GM19467 (cell line): ENCODE data around the gene ANTXR2.
A peak's percentile ranks its signal among the peaks of the same experiment; 100 is the strongest.
"Not testable (repeated sequence)": the region's sequence is repeated elsewhere in the genome, so short reads cannot be mapped to it uniquely, and the experiment has no call there.

ENCODE experiments used
- ATAC-seq: cut with Tn5 transposase; IDR thresholded peaks from one replicate; pipeline ENCODE4 v1.9.1; 2021; ENCODE audit warnings: mild to moderate bottlenecking, moderate library complexity; ENCODE audit not compliant: unreplicated experiment

Gene ANTXR2

GRCh38 chr4:79923281-79923680 is 149.7 kb downstream of the ANTXR2 start:
- no peak for ATAC-seq

GRCh38 chr4:79922011-79922410 is 151.0 kb downstream of the ANTXR2 start:
- no peak for ATAC-seq

- no peak for ATAC-seq
Measured at GRCh38 chr4:79920163-79920853, 152.7 kb downstream of the ANTXR2 start.

- ATAC-seq: no peak
Measured at GRCh38 chr4:79918292-79918691, 154.7 kb downstream of the ANTXR2 start.

GRCh38 chr4:79917246-79917645 is 155.8 kb downstream of the ANTXR2 start:
- peak; percentile 78 for ATAC-seq

GRCh38 chr4:79915246-79915645 is 157.8 kb downstream of the ANTXR2 start:
- no peak for ATAC-seq

GRCh38 chr4:79913581-79913980 is 159.4 kb downstream of the ANTXR2 start:
- ATAC-seq: no peak

GRCh38 chr4:79907001-79907400 is 166.0 kb downstream of the ANTXR2 start:
- no peak for ATAC-seq

GRCh38 chr4:79906303-79906702 is 166.7 kb downstream of the ANTXR2 start:
- no peak for ATAC-seq

GRCh38 chr4:79905212-79905611 is 167.8 kb downstream of the ANTXR2 start:
- no peak for ATAC-seq

- no peak for ATAC-seq
Measured at GRCh38 chr4:79904331-79904730, 168.7 kb downstream of the ANTXR2 start.

GRCh38 chr4:79900182-79900581 is 172.8 kb downstream of the ANTXR2 start:
- no peak for ATAC-seq

- ATAC-seq: no peak
Measured at GRCh38 chr4:79899481-79899880, 173.5 kb downstream of the ANTXR2 start.

GRCh38 chr4:79898055-79898454 is 175.0 kb downstream of the ANTXR2 start:
- ATAC-seq: no peak

- ATAC-seq: no peak
Measured at GRCh38 chr4:79897174-79897573, 175.9 kb downstream of the ANTXR2 start.

GRCh38 chr4:79893456-79893855 is 179.6 kb downstream of the ANTXR2 start:
- ATAC-seq: no peak

GRCh38 chr4:79889026-79889425 is 184.0 kb downstream of the ANTXR2 start:
- not testable (repeated sequence) for ATAC-seq

- ATAC-seq: no peak
Measured at GRCh38 chr4:79886557-79886956, 186.5 kb downstream of the ANTXR2 start.

- no peak for ATAC-seq
Measured at GRCh38 chr4:79886021-79886420, 187.0 kb downstream of the ANTXR2 start.

GRCh38 chr4:79883290-79883689 is 189.7 kb downstream of the ANTXR2 start:
- ATAC-seq: no peak

- ATAC-seq: no peak
Measured at GRCh38 chr4:79882806-79883205, 190.2 kb downstream of the ANTXR2 start.

GRCh38 chr4:79881407-79881806 is 191.6 kb downstream of the ANTXR2 start:
- ATAC-seq: no peak

GRCh38 chr4:79877511-79877910 is 195.5 kb downstream of the ANTXR2 start:
- ATAC-seq: no peak
